GM18505 (cell line): ENCODE results near the gene NEDD1.

Source experiments
- ATAC-seq: cut with Tn5 transposase; IDR thresholded peaks from one replicate; pipeline ENCODE4 v1.9.1; 2021; ENCODE audit not compliant: unreplicated experiment
- POLR2A ChIP-seq: IDR thresholded peaks from 4 replicates; pipeline ENCODE4 v1.6.1; 2011; ENCODE audit warnings: borderline replicate concordance; ENCODE audit not compliant: insufficient read depth, insufficient read length; ENCODE audit errors: extremely low read depth

NEDD1 gene

GRCh38 chr12:96997797-96998484 is 90.9 kb downstream of the NEDD1 start:
- ATAC-seq = no peak
- TF ChIP-seq POLR2A = no peak

- ATAC-seq = no peak
- no peak for TF ChIP-seq POLR2A
Observed at GRCh38 chr12:97003276-97003675, 96.2 kb downstream of the NEDD1 start.
